HG03354 (cell line): ENCODE data around the gene EIF4G1.
A peak's percentile ranks its signal among the peaks of the same experiment; 100 is the strongest.
"Not testable (repeated sequence)": the region's sequence is repeated elsewhere in the genome, so short reads cannot be mapped to it uniquely, and the experiment has no call there.

ENCODE experiments used
- ATAC-seq: cut with Tn5 transposase; IDR thresholded peaks from one replicate; pipeline ENCODE4 v1.9.1; 2021; ENCODE audit warnings: mild to moderate bottlenecking; ENCODE audit not compliant: unreplicated experiment, poor library complexity, severe bottlenecking

EIF4G1 gene

GRCh38 chr3:184314363-184314699 lies at the start of gene EIF4G1:
Gene EIF4G1 (plus strand): TSS chr3:184314606. CDS start chr3:184315797, 1,191 bp downstream.
- ATAC-seq: peak; percentile 88

GRCh38 chr3:184267249-184267648 lies 47.2 kb upstream of the EIF4G1 start:
- not testable (repeated sequence) for ATAC-seq

- no peak for ATAC-seq
These were observed 42.1 kb upstream of the EIF4G1 start for GRCh38 chr3:184272269-184272668.

GRCh38 chr3:184275381-184275701 lies 39.1 kb upstream of the EIF4G1 start:
- no peak for ATAC-seq

GRCh38 chr3:184275961-184276910 lies 38.2 kb upstream of the EIF4G1 start, which contains the start of gene ECE2:
Gene ECE2 (plus strand): TSS chr3:184276022. CDS start chr3:184276154, 132 bp downstream.
- ATAC-seq: no peak

GRCh38 chr3:184277366-184277765 lies 37.0 kb upstream of the EIF4G1 start:
- ATAC-seq: no peak

- ATAC-seq: no peak
These were observed 31.5 kb upstream of the EIF4G1 start for GRCh38 chr3:184282941-184283340.

GRCh38 chr3:184283681-184284080 lies 30.7 kb upstream of the EIF4G1 start:
- ATAC-seq: no peak

GRCh38 chr3:184284696-184285095 lies 29.7 kb upstream of the EIF4G1 start:
- ATAC-seq: no peak

- no peak for ATAC-seq
These were observed 24.9 kb upstream of the EIF4G1 start for GRCh38 chr3:184289426-184289938.

GRCh38 chr3:184290331-184290730 lies 24.1 kb upstream of the EIF4G1 start:
- no peak for ATAC-seq

- no peak for ATAC-seq
These were observed 23.2 kb upstream of the EIF4G1 start for GRCh38 chr3:184291044-184291737.

GRCh38 chr3:184291738-184292445 lies 22.5 kb upstream of the EIF4G1 start:
- ATAC-seq: no peak

GRCh38 chr3:184295771-184296170 lies 18.6 kb upstream of the EIF4G1 start:
- ATAC-seq: no peak

- no peak for ATAC-seq
These were observed 17.8 kb upstream of the EIF4G1 start for GRCh38 chr3:184296616-184297015.

- ATAC-seq: peak; percentile 96
These were observed 15.5 kb upstream of the EIF4G1 start, which contains the start of gene PSMD2 for GRCh38 chr3:184298759-184299487. Gene PSMD2 (plus strand): TSS chr3:184299241. CDS start chr3:184299267, 26 bp downstream.

- ATAC-seq: no peak
These were observed 14.7 kb upstream of the EIF4G1 start for GRCh38 chr3:184299488-184300377.

- ATAC-seq: no peak
These were observed 14.1 kb upstream of the EIF4G1 start for GRCh38 chr3:184300378-184300720.

GRCh38 chr3:184305577-184305976 lies 8.8 kb upstream of the EIF4G1 start:
- no peak for ATAC-seq
